G401.6 (cell line): ENCODE data around the gene PIK3C2B.
"Not testable (repeated sequence)": the region's sequence is repeated elsewhere in the genome, so short reads cannot be mapped to it uniquely, and the experiment has no call there.

Experiments
- FAIRE-seq: peaks from 2 replicates; lab custom pipeline; 2012; peaks lifted over from hg19 to GRCh38; lab: Jason Lieb, UNC

PIK3C2B gene

DNA sequence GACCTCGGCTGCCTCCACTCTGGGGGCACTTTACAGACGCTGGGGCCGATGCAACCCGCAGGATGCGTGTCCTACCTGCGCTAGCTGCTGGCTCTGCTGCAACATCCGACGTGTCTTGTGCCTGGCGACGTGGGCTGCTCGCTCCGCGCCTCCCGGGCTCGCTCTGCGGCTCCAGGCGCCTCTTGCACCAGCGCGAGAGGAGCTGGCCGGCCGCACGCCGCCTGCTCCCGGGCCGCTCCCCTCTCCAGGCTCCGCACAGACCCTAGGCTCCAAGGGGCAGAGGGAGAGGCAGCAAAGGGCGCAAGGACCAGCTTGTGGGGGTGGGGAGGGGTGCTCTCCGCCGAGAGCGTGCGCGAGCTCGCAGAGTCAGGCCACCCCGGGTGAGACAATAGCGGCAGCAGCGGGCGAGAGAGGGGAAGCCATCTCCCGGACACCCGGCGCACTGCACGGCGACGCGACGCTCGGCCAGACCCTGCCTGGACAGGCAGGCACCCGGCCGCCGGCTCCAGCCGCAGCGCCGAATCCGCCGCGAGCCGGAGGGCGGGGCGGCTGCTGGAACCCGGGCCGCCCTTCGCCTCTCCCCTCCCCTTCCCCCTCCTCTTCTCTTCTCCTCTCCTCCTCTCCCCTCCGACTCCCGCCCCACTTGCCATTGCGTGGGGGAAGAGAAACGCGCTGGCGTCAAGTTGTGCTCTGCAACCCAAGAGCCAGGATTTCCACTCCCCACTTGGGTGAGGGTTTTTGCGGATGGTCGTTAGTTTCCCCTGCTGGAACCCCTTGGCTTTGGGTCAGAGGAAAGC lies at the start of gene PIK3C2B:
Gene PIK3C2B (minus strand): TSS at position 525 of the 797 bp plus-strand sequence. CDS start 25,003 bp downstream, outside the sequence.
- FAIRE-seq, result no peak

DNA sequence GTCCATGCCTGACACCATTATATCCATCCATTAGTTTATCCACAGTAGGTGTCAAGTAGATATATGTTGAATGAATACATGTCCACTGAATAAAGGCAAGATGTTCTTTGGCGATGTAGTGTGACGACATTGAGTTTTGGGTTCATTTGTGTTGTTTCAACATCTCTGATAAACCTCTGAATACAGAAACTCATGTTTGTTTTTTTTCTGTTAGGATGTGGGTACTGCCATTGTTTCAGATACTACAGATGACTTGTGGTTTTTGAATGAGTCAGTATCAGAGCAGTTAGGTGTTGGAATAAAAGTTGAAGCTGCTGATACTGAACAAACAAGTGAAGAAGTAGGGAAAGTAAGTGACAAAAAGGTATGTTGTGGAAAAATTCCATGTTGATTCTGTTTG lies 49.7 kb upstream of the PIK3C2B start:
- FAIRE-seq, result no peak

DNA sequence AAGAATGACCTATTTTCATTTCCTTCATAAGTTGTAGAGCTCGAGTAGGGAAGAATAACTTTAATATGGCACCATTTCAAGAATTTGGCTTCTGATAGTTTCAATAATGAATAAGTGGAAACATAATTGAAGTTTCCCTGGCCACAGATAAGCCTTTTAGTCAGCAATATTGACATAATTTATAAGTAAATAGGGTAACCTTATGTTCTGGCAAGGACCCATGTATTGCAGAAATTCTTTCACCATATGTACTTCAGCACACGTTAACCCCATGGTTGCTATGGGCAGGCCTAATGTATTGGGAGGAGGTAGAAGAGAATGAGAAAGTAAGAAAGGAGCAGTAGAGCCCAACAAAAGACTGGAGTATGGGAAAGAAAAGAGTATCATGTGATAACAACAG lies 47.0 kb upstream of the PIK3C2B start:
- no peak for FAIRE-seq

DNA sequence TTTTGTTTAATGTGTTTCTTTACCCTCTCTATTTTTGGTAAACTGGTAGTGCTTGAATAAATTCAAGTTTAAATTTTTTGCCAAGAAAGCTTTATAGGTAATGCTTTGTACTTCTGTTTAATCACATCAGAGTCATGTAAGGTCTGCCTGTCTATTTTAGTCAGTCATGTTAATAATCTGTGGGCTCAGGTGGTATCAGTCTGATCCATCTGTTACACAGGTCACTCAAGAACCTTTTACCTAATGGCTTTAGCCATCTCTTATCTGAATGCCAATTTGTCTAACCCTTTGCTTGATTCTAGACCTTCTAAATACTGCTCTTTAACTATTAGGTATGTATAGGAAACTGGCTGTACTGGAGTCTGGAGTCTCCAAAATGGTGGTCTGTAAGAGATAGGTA lies 38.2 kb upstream of the PIK3C2B start:
- no peak for FAIRE-seq

DNA sequence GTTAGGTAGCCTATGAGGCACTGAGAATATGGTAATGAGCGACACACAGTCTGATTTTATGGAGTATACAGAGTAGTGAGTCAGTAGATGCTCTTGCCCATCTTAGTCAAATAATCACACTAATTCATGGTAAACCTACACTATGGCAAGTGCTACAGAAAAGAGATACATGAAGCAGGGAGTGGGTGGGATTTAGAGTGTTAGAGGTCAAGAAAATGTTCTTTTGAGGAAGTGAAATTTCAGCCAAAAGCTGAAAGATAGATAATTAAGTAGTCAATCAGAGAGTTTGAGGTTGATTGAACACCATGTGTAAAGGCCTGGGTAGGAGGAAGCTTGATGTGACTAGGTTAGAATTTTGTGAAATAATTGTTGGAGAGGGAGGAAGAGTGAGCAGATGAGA lies 36.3 kb upstream of the PIK3C2B start:
- FAIRE-seq, result no peak

- FAIRE-seq, result no peak
Measured at GRCh38 chr1:204529371-204529895, 34.8 kb upstream of the PIK3C2B start.

DNA sequence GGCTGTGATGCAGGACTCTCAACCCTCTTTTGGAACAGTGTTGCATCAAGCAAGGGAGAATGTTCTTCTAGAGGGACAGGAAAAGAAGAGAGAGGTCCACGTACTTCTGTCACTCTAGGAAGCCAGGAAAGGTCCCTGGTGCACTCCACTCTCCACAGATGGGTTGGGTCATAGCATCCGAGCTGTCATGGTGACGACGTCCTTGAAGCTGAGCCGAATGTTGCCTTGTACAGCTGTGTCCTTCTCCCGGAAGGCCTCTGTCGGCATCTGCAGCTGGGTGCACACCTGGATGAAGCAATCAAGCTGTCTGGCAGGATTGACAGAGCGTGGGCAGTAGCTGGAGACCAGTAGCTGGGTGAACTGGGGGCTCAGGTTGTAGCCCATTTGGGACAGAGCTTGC lies 34.1 kb upstream of the PIK3C2B start:
- no peak for FAIRE-seq

- no peak for FAIRE-seq
Measured at GRCh38 chr1:204528241-204528640, 33.6 kb upstream of the PIK3C2B start.

- no peak for FAIRE-seq
Measured at GRCh38 chr1:204524986-204525385, 30.4 kb upstream of the PIK3C2B start.

DNA sequence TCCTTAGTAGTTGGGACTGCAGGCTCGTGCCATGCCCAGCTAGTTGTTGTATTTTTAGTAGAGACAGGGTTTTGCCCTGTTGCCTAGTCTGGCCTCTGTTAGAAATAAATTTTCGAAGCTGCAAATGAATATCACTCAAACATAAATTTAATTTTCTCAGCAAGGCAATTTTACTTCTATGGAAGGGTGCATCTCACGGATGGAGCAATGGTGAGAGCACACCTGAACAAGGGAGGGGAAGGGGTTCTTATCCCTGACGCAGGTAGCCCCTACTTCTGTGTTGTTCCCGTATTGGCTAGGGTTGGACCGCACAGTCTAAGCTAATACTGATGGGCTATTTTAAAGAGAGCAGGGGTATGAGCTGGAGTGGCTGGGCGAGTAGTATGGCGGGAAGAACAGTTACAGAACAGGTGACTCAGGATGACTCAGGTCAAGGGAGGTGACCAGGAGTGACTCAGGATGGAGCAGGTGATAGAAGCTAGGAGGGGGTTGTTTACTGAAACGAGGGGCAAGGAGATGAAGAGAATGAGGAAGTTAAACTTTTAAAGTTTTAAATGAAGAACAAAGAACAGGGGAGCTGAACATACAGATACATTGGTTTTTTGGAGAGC lies 29.1 kb upstream of the PIK3C2B start:
- no peak for FAIRE-seq

- FAIRE-seq, result not testable (repeated sequence)
Measured at GRCh38 chr1:204521941-204522521, 27.4 kb upstream of the PIK3C2B start.

DNA sequence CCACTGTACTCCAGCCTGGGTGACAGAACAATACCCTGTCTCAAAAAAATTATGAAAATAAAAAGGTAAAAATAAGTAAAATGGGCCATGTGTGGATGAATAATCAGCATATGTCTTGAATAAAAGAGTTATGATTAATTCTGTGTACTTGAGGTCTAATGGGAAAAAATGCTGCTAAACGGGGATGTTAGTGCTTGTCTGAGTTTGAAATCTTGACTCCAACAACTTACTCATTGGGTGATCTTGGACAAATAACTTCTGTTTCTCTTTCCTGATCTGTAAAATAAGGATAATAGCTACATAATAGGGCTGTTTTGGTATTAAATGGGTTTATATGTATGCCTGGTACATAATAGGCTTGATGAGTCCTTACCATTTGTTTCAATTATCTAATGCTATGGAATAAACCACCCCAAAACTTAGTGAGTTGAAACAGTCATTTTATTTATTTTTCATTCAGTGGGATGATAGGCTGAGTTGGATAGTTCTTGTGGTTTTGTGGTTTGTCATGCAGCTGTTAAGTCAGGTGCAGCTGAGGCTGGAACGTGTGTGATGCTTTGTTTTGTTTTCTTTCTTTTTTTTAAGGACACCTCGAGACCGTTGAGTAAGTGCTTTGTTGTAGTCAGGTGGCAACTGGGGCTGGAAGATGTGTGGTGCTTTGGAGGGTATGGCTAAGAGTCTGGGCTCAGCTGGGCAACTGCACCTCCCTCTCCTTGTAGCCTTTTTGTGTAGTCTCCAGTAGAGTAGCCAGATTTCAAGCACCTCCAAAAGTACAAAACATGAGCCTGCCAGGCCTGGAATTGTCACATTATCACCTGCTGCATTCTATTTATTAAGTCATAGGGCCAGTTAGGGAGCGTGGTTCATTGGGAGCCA lies 26.5 kb upstream of the PIK3C2B start:
- FAIRE-seq, result no peak

GRCh38 chr1:204517382-204517781 lies 22.8 kb upstream of the PIK3C2B start:
- FAIRE-seq, result not testable (repeated sequence)

- FAIRE-seq, result peak; percentile 95
Measured at GRCh38 chr1:204516180-204516879, 21.7 kb upstream of the PIK3C2B start, which contains the start of gene MDM4. MDM4 (plus strand) TSS chr1:204516406; CDS start chr1:204525519, 9,113 bp downstream.

- no peak for FAIRE-seq
Measured at GRCh38 chr1:204514828-204515227, 20.2 kb upstream of the PIK3C2B start.

DNA sequence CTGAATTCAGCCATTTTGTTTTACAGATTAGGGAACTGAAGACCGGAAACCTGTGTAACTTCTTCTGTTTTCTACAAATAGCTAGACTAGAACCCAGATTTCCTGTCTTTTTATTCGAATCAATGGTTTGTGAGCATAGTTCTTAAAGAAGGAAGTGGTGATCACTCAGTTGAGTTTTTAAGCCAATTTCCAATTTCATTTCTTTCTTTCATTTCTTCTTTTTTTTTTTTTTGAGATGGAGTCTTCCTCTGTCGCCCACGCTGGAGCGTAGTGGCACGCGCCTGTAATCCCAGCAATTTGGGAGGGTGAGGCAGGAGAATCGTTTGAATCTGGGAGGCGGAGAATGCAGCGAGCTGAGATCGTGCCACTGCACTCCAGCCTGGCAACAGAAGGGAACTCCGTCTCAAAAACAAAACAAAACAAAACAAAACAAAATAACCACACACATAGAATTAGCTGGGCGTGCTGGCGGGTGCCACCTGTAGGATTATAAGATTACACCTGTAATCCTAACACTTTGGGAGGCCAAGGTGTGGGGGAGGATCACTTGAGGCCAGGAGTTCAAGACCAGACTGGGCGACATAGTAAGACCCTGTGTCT lies 18.6 kb upstream of the PIK3C2B start:
- no peak for FAIRE-seq

GRCh38 chr1:204511366-204511765 lies 16.8 kb upstream of the PIK3C2B start:
- FAIRE-seq, result no peak

DNA sequence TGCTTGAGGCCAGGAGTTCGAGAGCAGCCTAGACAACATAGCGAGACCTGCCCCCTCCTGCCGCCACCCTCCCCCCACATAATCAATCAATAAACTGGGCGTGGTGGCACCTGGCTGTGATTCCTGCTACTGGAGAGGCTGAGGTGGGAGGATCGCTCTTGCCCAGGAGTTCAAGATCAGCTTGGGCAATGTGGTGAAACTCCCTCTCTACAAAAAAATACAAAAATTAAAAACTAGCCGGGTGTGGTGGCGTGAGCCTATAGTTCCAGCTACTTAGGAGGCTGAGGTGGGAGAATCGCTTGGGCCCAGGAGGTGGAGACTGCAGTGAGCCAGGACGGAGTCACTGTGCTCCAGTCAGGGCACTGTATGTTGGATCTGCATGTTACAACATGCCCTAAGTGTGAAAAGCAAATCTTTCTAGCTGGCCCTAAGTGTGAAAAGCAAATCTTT lies 14.6 kb upstream of the PIK3C2B start:
- no peak for FAIRE-seq

GRCh38 chr1:204507317-204508105 lies 12.9 kb upstream of the PIK3C2B start:
- FAIRE-seq, result no peak

GRCh38 chr1:204506969-204507316 lies 12.3 kb upstream of the PIK3C2B start:
- no peak for FAIRE-seq
